ENCODE results near the gene GAP43. TPM values are rescaled to one million over a fixed set of nuclear protein-coding genes. Genes with fewer than 3 reads are reported as not detected.
"Not testable (repeated sequence)": the region's sequence is repeated elsewhere in the genome, so short reads cannot be mapped to it uniquely, and the experiment has no call there.

GAP43 gene
- total RNA-seq, 2 donors from 2014 or later = not detected

DNA sequence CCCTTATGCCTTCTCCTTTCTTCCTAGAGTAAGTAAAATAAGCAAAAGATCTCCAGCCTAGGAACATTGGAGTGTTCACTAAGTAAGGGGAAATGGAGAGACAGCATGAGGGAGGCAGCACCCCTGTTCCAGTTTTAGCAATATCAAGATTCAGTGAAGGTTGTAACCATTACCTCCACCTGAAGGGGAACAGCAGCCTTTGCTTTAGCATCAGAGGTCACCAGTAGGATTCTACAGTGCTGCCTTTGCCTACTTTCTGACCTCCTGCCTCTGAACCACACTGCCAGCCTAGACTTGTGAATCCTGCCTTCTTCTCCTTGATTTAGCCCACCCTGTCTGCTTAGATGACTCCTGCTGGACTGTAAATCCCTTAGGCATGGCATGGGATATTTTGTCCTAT, 104.7 kb downstream of the GAP43 start:
- Mint-ChIP-seq H3K4me3 (no peak overlapping the region), H3K27ac (no peak overlapping the region), H3K4me1 (no peaks in the 10 kb centered on the region), H3K27me3 (no peaks in the 10 kb centered on the region), H3K36me3 (ENCODE audit: low read depth) (no peaks in the 10 kb centered on the region)
- H3K9me3 ChIP-seq (ENCODE audit: control insufficient read depth, low read length, poor library complexity, severe bottlenecking) = no peaks in the 10 kb centered on the region
- ATAC-seq (no peak), DNase-seq (no peak)

DNA sequence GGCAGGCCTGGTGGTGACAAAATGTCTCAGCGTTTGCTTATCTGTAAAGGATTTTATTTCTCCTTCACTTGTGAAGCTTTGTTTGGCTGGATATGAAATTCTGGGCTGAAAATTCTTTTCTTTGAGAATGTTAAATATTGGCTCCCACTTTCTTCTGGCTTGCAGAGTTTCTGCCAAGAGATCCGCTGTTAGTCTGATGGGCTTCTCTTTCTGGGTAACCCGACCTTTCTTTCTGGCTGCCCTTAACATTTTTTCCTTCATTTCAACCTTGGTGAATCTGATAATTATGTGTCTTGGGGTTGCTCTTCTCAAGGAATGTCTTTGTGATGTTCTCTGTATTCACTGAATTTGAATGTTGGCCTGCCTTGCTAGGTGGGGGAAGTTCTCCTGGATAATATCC, 113.0 kb downstream of the GAP43 start:
- H3K27me3 Mint-ChIP-seq; H3K36me3 Mint-ChIP-seq (ENCODE audit: low read depth); H3K9me3 ChIP-seq (ENCODE audit: control insufficient read depth, low read length, poor library complexity, severe bottlenecking); H3K4me3 Mint-ChIP-seq; DNase-seq; H3K4me1 Mint-ChIP-seq; ATAC-seq; H3K27ac Mint-ChIP-seq: not testable (repeated sequence)

DNA sequence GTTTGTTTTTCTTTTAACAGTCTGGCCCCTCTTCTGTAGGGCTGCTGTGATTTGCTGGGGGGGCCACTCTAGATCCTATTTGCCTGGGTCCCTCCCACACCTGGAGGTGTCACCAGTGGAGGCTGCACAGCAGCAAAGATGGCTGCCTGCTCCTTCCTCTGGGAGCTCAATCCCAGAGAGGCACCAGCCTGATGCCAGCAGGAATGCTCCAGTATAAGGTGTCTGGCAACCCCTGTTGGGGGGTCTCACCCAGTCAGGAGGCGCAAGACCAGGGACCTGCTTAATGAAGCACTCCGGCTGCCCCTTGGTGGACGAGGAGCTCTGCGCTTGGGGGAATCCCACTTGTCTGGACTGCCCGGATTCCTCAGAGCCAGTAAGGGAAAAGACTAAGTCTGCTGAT, 118.3 kb downstream of the GAP43 start:
- H3K36me3 Mint-ChIP-seq (ENCODE audit: low read depth) = peaks cover 2% of the 10 kb centered on the region
- no peak for ATAC-seq
- H3K4me3 Mint-ChIP-seq = no peak overlapping the region
- H3K4me1 Mint-ChIP-seq = no peaks in the 10 kb centered on the region
- DNase-seq = no peak
- no peaks in the 10 kb centered on the region for H3K9me3 ChIP-seq (ENCODE audit: control insufficient read depth, low read length, poor library complexity, severe bottlenecking)
- H3K27ac Mint-ChIP-seq = no peak overlapping the region
- peaks cover 15% of the 10 kb centered on the region for H3K27me3 Mint-ChIP-seq

DNA sequence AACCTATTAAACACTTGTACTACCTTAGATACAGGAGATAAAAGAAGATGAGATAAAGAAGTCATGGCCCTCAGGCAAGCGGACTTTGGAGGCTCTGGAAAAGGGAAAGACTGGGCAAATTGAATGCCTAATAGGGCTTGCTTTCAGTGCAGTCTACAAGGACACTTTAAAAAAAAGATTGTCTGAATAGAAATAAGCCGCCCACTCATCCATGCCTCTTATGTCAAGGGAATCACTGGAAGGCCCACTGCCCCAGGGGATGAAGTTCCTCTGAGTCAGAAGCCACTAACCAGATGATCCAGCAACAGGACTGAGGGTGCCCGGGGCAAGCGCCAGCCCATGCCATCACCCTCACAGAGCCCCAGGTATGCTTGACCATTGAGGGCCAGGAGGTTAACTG, 121.2 kb downstream of the GAP43 start:
- H3K9me3 ChIP-seq (ENCODE audit: control insufficient read depth, low read length, poor library complexity, severe bottlenecking); H3K36me3 Mint-ChIP-seq (ENCODE audit: low read depth); H3K4me1 Mint-ChIP-seq; DNase-seq; H3K4me3 Mint-ChIP-seq; H3K27ac Mint-ChIP-seq; ATAC-seq: not testable (repeated sequence)
- peaks cover 26% of the 10 kb centered on the region for H3K27me3 Mint-ChIP-seq

DNA sequence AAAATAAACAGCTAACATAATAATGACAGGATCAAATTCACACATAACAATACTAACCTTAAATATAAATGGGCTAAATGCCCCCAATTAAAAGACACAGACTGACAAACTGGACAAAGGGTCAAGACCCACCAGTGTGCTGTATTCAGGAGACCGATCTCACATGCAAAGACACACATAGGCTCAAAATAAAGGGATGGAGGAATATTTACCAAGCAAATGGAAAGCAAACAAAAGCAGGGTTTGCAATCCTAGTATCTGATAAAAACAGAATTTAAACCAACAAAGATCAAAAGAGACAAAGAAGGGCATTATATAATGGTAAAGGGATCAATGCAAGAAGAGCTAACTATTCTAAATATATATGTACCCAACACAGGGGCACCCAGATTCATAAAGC, 129.7 kb downstream of the GAP43 start:
- not testable (repeated sequence) for H3K9me3 ChIP-seq (ENCODE audit: control insufficient read depth, low read length, poor library complexity, severe bottlenecking); ATAC-seq; DNase-seq; H3K4me3 Mint-ChIP-seq; H3K27ac Mint-ChIP-seq; H3K4me1 Mint-ChIP-seq; H3K36me3 Mint-ChIP-seq (ENCODE audit: low read depth)
- H3K27me3 Mint-ChIP-seq = peaks cover 21% of the 10 kb centered on the region

DNA sequence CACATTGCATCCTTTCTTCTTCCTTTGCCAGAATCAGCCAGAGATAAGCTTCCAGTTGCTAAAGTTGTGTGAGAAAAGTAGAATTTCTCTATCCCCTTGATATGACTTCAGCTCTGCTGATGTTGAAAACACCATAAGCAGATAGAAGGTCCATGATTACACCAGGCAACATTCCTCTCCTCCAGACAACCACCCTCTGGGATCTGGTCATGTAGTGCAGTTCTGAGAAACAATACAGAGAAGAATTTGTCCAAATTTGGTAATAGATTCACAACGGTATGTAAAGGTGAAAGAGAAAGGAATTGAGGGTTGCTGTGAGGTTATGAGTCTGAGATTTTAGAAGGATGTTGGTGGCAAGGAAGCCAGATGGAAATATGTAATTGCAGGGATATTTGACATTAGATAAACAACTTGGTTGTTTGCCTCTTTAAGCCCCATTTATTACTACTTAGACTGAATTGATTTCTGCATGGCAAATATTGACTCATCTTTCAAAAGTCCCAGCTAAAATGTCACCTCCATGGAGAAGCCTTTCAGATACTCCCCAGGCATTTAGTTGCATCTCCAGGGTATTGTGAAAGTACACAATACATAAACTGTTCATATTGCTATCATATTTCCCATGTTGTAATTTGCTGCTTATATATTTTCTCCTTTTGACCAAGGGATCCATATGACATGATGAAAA, 134.9 kb downstream of the GAP43 start:
- DNase-seq (no peak), ATAC-seq (no peak)
- Mint-ChIP-seq H3K27ac (no peak overlapping the region), H3K4me3 (no peak overlapping the region), H3K36me3 (ENCODE audit: low read depth) (peaks cover 2% of the 10 kb centered on the region), H3K4me1 (no peaks in the 10 kb centered on the region), H3K27me3 (peaks cover 12% of the 10 kb centered on the region)
- H3K9me3 ChIP-seq (ENCODE audit: control insufficient read depth, low read length, poor library complexity, severe bottlenecking) = no peaks in the 10 kb centered on the region

DNA sequence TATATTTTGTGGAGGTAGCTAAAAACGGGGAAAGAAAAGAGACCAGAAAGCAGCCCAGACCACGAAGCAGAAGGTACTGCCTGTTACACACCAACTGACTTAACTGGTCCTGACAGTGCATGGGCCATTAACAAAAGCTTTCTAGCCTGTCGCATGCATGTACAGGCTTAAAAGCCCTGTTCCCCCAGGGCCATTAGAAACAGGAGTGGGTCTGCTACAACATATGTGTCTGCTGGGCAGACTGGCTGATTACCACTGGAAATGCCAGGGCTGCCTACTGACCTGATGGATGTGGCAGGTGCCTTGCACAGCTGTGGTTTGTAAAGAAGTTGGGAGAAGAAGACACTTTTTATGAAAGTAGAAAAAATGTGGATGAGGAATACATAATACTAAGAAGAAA, 137.4 kb downstream of the GAP43 start:
- Mint-ChIP-seq H3K36me3 (ENCODE audit: low read depth) (no peaks in the 10 kb centered on the region), H3K4me1 (no peaks in the 10 kb centered on the region), H3K4me3 (no peak overlapping the region), H3K27me3 (peaks cover 16% of the 10 kb centered on the region), H3K27ac (no peak overlapping the region)
- ATAC-seq (no peak), DNase-seq (no peak)
- H3K9me3 ChIP-seq (ENCODE audit: control insufficient read depth, low read length, poor library complexity, severe bottlenecking) = no peaks in the 10 kb centered on the region

DNA sequence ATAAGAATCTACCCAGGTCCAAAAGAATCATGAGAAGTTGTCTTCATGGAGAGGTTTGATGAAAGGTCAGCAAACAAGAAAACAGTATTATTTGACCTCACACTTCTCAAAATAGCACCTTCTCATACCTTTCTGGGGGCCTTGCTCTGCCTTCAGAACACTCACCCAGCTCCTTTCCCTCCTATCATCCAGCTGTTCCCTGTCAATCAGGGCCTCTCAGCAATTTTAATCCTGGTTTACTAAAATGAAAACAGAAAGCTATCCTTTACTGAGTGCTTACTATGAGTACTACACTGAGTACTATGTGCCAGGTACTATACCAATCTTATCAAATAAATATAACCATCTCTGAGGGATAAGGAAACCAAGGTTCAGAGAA, 138.6 kb downstream of the GAP43 start:
- H3K9me3 ChIP-seq (ENCODE audit: control insufficient read depth, low read length, poor library complexity, severe bottlenecking) = no peaks in the 10 kb centered on the region
- Mint-ChIP-seq H3K27me3 (peaks cover 25% of the 10 kb centered on the region), H3K36me3 (ENCODE audit: low read depth) (no peaks in the 10 kb centered on the region), H3K27ac (no peak overlapping the region), H3K4me1 (no peaks in the 10 kb centered on the region), H3K4me3 (no peak overlapping the region)
- DNase-seq (no peak), ATAC-seq (no peak)

DNA sequence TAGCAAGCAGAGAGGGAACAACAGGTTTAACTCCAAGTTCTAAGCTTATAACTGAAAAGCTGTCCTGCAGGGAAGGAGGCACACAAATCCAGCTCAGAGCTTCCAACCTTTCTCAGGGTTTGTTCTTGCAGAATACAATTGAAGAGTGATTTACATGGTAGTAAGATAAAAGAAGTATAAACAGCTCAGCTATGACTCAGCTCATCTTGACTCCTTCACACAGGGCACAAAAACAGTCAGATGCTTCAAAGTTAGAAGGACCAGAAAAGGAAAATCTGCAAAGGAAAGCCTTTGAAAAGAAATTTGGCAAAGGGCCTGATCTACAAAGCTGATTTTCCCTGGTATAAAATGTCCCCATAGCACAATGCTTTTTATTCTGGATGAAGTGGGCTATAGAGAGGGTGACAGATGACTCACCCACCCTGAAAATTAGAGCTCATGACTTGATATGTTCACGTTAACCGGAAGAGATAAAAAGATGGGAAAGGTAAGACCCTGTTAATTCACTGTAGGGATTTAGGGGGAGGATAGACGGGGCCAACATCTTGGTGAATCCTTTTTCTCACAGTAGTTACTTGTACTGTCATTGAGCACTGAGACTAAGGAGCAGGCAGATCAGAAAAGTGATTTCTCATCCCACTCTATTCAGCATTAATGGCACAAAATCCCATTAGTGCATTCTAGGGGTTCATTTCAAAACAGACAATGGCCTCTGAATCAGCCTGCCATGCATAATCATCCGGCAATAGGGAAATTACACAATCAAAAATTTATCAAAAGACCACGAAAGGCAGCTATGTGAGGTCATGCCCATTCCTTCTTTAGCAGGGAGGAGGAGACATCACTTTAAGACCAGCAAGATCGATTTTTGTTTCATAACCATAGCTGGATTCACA, 143.5 kb downstream of the GAP43 start:
- ATAC-seq = no peak

DNA sequence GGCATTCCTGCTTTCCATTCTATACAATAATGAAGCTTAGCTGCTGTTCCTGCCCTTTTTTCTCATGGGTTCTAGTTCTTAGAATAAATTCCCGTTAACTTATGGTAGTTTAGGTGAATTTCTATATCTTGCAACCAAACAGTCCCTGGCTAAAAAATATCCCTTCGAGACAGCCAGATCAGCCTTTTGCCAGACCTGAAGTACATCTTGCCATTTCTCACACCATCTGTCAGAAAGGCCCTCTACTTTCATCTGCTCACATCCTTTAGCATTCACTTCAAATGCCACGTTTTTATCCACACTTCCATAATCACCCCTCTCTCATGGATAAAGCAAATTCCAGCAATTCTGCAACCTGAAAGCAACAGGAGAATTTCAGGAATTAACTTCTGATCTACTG, 145.4 kb downstream of the GAP43 start:
- H3K9me3 ChIP-seq (ENCODE audit: control insufficient read depth, low read length, poor library complexity, severe bottlenecking) = no peaks in the 10 kb centered on the region
- H3K4me1 Mint-ChIP-seq = peaks cover 5% of the 10 kb centered on the region
- no peak overlapping the region for H3K27ac Mint-ChIP-seq
- H3K27me3 Mint-ChIP-seq = peaks cover 39% of the 10 kb centered on the region
- no peak for DNase-seq
- ATAC-seq = no peak
- H3K4me3 Mint-ChIP-seq = no peak overlapping the region
- H3K36me3 Mint-ChIP-seq (ENCODE audit: low read depth) = no peaks in the 10 kb centered on the region

More for the DNA sequence above, 143.5 kb downstream of the GAP43 start:
- Mint-ChIP-seq H3K27ac (no peak overlapping the region), H3K4me3 (no peak overlapping the region), H3K36me3 (ENCODE audit: low read depth) (no peaks in the 10 kb centered on the region), H3K27me3 (peaks cover 31% of the 10 kb centered on the region), H3K4me1 (peaks cover 5% of the 10 kb centered on the region)
- no peak for DNase-seq
- no peaks in the 10 kb centered on the region for H3K9me3 ChIP-seq (ENCODE audit: control insufficient read depth, low read length, poor library complexity, severe bottlenecking)
